ENCODE measurements around the gene ZNF440.
"Not testable (repeated sequence)": the region's sequence is repeated elsewhere in the genome, so short reads cannot be mapped to it uniquely, and the experiment has no call there.

Gene ZNF440

GRCh38 chr19:11797491-11797890, 16.6 kb upstream of the ZNF440 start:
- Mint-ChIP-seq H3K4me3 (peak overlapping the region; percentile 84 to 88), H3K36me3 (ENCODE audit: insufficient read depth) (peaks cover 3% of the 10 kb centered on the region), H3K9me3 (peaks cover 0 to 2% of the 10 kb centered on the region in 2 donors), H3K27me3 (peaks cover 0 to 12% of the 10 kb centered on the region in 2 donors), H3K27ac (no peak overlapping the region), H3K4me1 (ENCODE audit: low read depth in 2 of 2) (peaks cover 10 to 11% of the 10 kb centered on the region in 2 donors)
- ATAC-seq (replicated peaks) = peak; percentile 64
- DNase-seq = peak; percentile 63 to 78 (median 63)

GRCh38 chr19:11798391-11799330, 15.4 kb upstream of the ZNF440 start, which contains the start of gene ZNF491:
Gene ZNF491, plus strand, starts transcription at chr19:11798523. Its CDS starts 7,431 bp downstream, at chr19:11805954.
- Mint-ChIP-seq H3K27ac (peak within 1 kb of the TSS in 1 of 2 donors; percentile 79), H3K36me3 (ENCODE audit: insufficient read depth) (peaks cover 3% of the 10 kb centered on the region), H3K9me3 (no peaks in the 10 kb centered on the region), H3K27me3 (peaks cover 0 to 12% of the 10 kb centered on the region in 2 donors), H3K4me3 (peak within 1 kb of the TSS; percentile 84 to 88), H3K4me1 (ENCODE audit: low read depth in 2 of 2) (peaks cover 10 to 11% of the 10 kb centered on the region in 2 donors)
- DNase-seq = peak; percentile 52 to 71 (median 54)
- ATAC-seq (replicated peaks) = peak; percentile 95

GRCh38 chr19:11806354-11807098, 7.5 kb upstream of the ZNF440 start:
- peaks cover 6% of the 10 kb centered on the region for H3K36me3 Mint-ChIP-seq (ENCODE audit: insufficient read depth)
- DNase-seq = no peak
- no peaks in the 10 kb centered on the region for H3K4me1 Mint-ChIP-seq (ENCODE audit: low read depth in 2 of 2)
- no peaks in the 10 kb centered on the region for H3K27me3 Mint-ChIP-seq
- peaks cover 1 to 7% of the 10 kb centered on the region in 2 donors for H3K9me3 Mint-ChIP-seq
- no peak overlapping the region for H3K27ac Mint-ChIP-seq
- no peak overlapping the region for H3K4me3 Mint-ChIP-seq
- no peak for ATAC-seq (replicated peaks)

- no peak overlapping the region for H3K27ac Mint-ChIP-seq
- DNase-seq = no peak
- H3K27me3 Mint-ChIP-seq = no peaks in the 10 kb centered on the region
- ATAC-seq (replicated peaks) = no peak
- H3K4me1 Mint-ChIP-seq (ENCODE audit: low read depth in 2 of 2) = no peaks in the 10 kb centered on the region
- H3K4me3 Mint-ChIP-seq = no peak overlapping the region
- H3K36me3 Mint-ChIP-seq (ENCODE audit: insufficient read depth) = peaks cover 6% of the 10 kb centered on the region
- peaks cover 1 to 7% of the 10 kb centered on the region in 2 donors for H3K9me3 Mint-ChIP-seq
Observed at GRCh38 chr19:11807099-11807380, 7.0 kb upstream of the ZNF440 start.

GRCh38 chr19:11813703-11814028, 407 bp upstream of the ZNF440 start:
- no peaks in the 10 kb centered on the region for H3K9me3 Mint-ChIP-seq
- peaks cover 3% of the 10 kb centered on the region for H3K36me3 Mint-ChIP-seq (ENCODE audit: insufficient read depth)
- no peaks in the 10 kb centered on the region for H3K27me3 Mint-ChIP-seq
- H3K27ac Mint-ChIP-seq = peak overlapping the region; percentile 87 to 89
- no peak for DNase-seq
- H3K4me3 Mint-ChIP-seq = peak overlapping the region; percentile 86 to 92
- ATAC-seq (replicated peaks) = no peak
- peaks cover 11 to 24% of the 10 kb centered on the region in 2 donors for H3K4me1 Mint-ChIP-seq (ENCODE audit: low read depth in 2 of 2)

- Mint-ChIP-seq H3K9me3 (no peaks in the 10 kb centered on the region), H3K4me3 (peak overlapping the region; percentile 86 to 92), H3K36me3 (ENCODE audit: insufficient read depth) (peaks cover 3% of the 10 kb centered on the region), H3K27ac (peak overlapping the region; percentile 87 to 89), H3K4me1 (ENCODE audit: low read depth in 2 of 2) (peaks cover 11 to 24% of the 10 kb centered on the region in 2 donors), H3K27me3 (no peaks in the 10 kb centered on the region)
- no peak for DNase-seq
- no peak for ATAC-seq (replicated peaks)
Observed at GRCh38 chr19:11814700-11815035, 595 bp downstream of the ZNF440 start.

GRCh38 chr19:11821474-11822109, 7.5 kb downstream of the ZNF440 start:
- H3K4me3 Mint-ChIP-seq = no peak overlapping the region
- H3K9me3 Mint-ChIP-seq = peaks cover 3 to 10% of the 10 kb centered on the region in 2 donors
- DNase-seq (no peak), ATAC-seq (replicated peaks) (no peak)
- no peaks in the 10 kb centered on the region for H3K27me3 Mint-ChIP-seq
- H3K4me1 Mint-ChIP-seq (ENCODE audit: low read depth in 2 of 2) = peaks cover 4 to 15% of the 10 kb centered on the region in 2 donors
- no peak overlapping the region for H3K27ac Mint-ChIP-seq
- peaks cover 3% of the 10 kb centered on the region for H3K36me3 Mint-ChIP-seq (ENCODE audit: insufficient read depth)

- not testable (repeated sequence) for ATAC-seq (replicated peaks); H3K4me3 Mint-ChIP-seq; DNase-seq; H3K27ac Mint-ChIP-seq; H3K27me3 Mint-ChIP-seq; H3K4me1 Mint-ChIP-seq (ENCODE audit: low read depth in 2 of 2)
- H3K9me3 Mint-ChIP-seq = peaks cover 8 to 10% of the 10 kb centered on the region in 2 donors
- H3K36me3 Mint-ChIP-seq (ENCODE audit: insufficient read depth) = peaks cover 13% of the 10 kb centered on the region
Observed at GRCh38 chr19:11828957-11829876, 15.1 kb downstream of the ZNF440 start.

GRCh38 chr19:11832253-11832912, 18.3 kb downstream of the ZNF440 start:
- no peaks in the 10 kb centered on the region for H3K27me3 Mint-ChIP-seq
- no peak overlapping the region for H3K4me3 Mint-ChIP-seq
- peaks cover 8 to 9% of the 10 kb centered on the region in 2 donors for H3K9me3 Mint-ChIP-seq
- no peaks in the 10 kb centered on the region for H3K4me1 Mint-ChIP-seq (ENCODE audit: low read depth in 2 of 2)
- ATAC-seq (replicated peaks) (no peak), DNase-seq (no peak)
- H3K36me3 Mint-ChIP-seq (ENCODE audit: insufficient read depth) = peaks cover 13% of the 10 kb centered on the region
- no peak overlapping the region for H3K27ac Mint-ChIP-seq

GRCh38 chr19:11833541-11833940, 19.5 kb downstream of the ZNF440 start:
- ATAC-seq (replicated peaks) (no peak), DNase-seq (no peak)
- no peak overlapping the region for H3K4me3 Mint-ChIP-seq
- H3K36me3 Mint-ChIP-seq (ENCODE audit: insufficient read depth) = peaks cover 13% of the 10 kb centered on the region
- no peaks in the 10 kb centered on the region for H3K4me1 Mint-ChIP-seq (ENCODE audit: low read depth in 2 of 2)
- peaks cover 8 to 9% of the 10 kb centered on the region in 2 donors for H3K9me3 Mint-ChIP-seq
- no peaks in the 10 kb centered on the region for H3K27me3 Mint-ChIP-seq
- no peak overlapping the region for H3K27ac Mint-ChIP-seq

- not testable (repeated sequence) for H3K36me3 Mint-ChIP-seq (ENCODE audit: insufficient read depth); DNase-seq; H3K4me3 Mint-ChIP-seq; H3K9me3 Mint-ChIP-seq; H3K27ac Mint-ChIP-seq; H3K27me3 Mint-ChIP-seq; H3K4me1 Mint-ChIP-seq (ENCODE audit: low read depth in 2 of 2); ATAC-seq (replicated peaks)
Observed at GRCh38 chr19:11835626-11836066, 21.6 kb downstream of the ZNF440 start.

GRCh38 chr19:11843722-11844121, 29.6 kb downstream of the ZNF440 start:
- no peak for DNase-seq
- Mint-ChIP-seq H3K36me3 (ENCODE audit: insufficient read depth) (no peaks in the 10 kb centered on the region), H3K27ac (no peak overlapping the region), H3K4me3 (no peak overlapping the region), H3K27me3 (peaks cover 0 to 18% of the 10 kb centered on the region in 2 donors), H3K9me3 (no peaks in the 10 kb centered on the region), H3K4me1 (ENCODE audit: low read depth in 2 of 2) (peaks cover 4% of the 10 kb centered on the region in 2 donors)
- ATAC-seq (replicated peaks) = no peak

Data from effector memory CD8-positive, alpha-beta T cell (primary cell).